DND-41 (cell line): Measurements from ENCODE around the gene LGALS3BP.
A peak's percentile ranks its signal among the peaks of the same experiment; 100 is the strongest.

Source experiments
- ATAC-seq: fragments of 200-7000 bp; cut with Tn5 transposase; 3 replicates; pipeline ENCODE4 v1.9.1; 2021; ENCODE audit warnings: low read depth; ENCODE audit not compliant: insufficient read depth
- DNase-seq: peaks from one replicate; pipeline ENCODE4 v3.0.0-alpha.2; 2020
- H2AFZ ChIP-seq: 2 replicates; pipeline ENCODE4 v1.6.0; 2012; ENCODE audit warnings: low read depth, low read length
- H3K27ac ChIP-seq: 2 replicates; pipeline ENCODE4 v1.5.1; 2012; ENCODE audit warnings: low read length, inconsistent platforms
- H3K27me3 ChIP-seq: fragments of 200-600 bp; sonication (generic); 2 replicates; pipeline ENCODE4 v1.6.0; 2012; ENCODE audit warnings: low read length, mild to moderate bottlenecking, inconsistent platforms; ENCODE audit not compliant: insufficient read depth, poor library complexity
- H3K36me3 ChIP-seq: 2 replicates; pipeline ENCODE4 v1.5.1; 2012; ENCODE audit warnings: low read length, inconsistent platforms; ENCODE audit not compliant: insufficient read depth
- H3K4me1 ChIP-seq: 2 replicates; pipeline ENCODE4 v1.5.1; 2012; ENCODE audit warnings: mild to moderate bottlenecking, low read length; ENCODE audit not compliant: insufficient read depth
- H3K4me2 ChIP-seq: 2 replicates; pipeline ENCODE4 v1.6.0; 2012; ENCODE audit warnings: mild to moderate bottlenecking, moderate library complexity, low read length, inconsistent platforms; ENCODE audit not compliant: insufficient read depth
- H3K4me3 ChIP-seq, 2 experiments: fragments of 200-600 bp in 1 of 2; shearing (Covaris generic) in 1 of 2; 2 replicates each; pipeline ENCODE4 v1.5.1; 2012 to 2016; ENCODE audit warnings: inconsistent platforms in 2 of 2, low read length in 2 of 2, mild to moderate bottlenecking in 2 of 2, low read depth in 1 of 2, moderate library complexity in 1 of 2
- H3K79me2 ChIP-seq: 2 replicates; pipeline ENCODE4 v1.6.0; 2012; ENCODE audit warnings: low read length, inconsistent platforms; ENCODE audit not compliant: insufficient read depth
- H3K9ac ChIP-seq: 2 replicates; pipeline ENCODE4 v1.6.0; 2012; ENCODE audit warnings: low read depth, mild to moderate bottlenecking, inconsistent platforms, low read length, moderate library complexity
- H3K9me3 ChIP-seq: 2 replicates; pipeline ENCODE4 v1.5.1; 2012; ENCODE audit warnings: low read length, moderate library complexity, mild to moderate bottlenecking, inconsistent platforms; ENCODE audit not compliant: insufficient read depth, severe bottlenecking
- H4K20me1 ChIP-seq: 2 replicates; pipeline ENCODE4 v1.6.0; 2012; ENCODE audit warnings: low read length; ENCODE audit not compliant: insufficient read depth
- CTCF ChIP-seq: IDR thresholded peaks from 2 replicates; pipeline ENCODE4 v1.5.1; 2012; ENCODE audit warnings: borderline replicate concordance, low read length, moderate library complexity, mild to moderate bottlenecking; ENCODE audit not compliant: poor library complexity, severe bottlenecking; ENCODE audit errors: extremely low read depth
- EZH2 ChIP-seq: IDR thresholded peaks from 3 replicates; pipeline ENCODE4 v1.6.1; 2012; ENCODE audit warnings: borderline replicate concordance, low read depth, mild to moderate bottlenecking, moderate library complexity, low read length, inconsistent platforms; ENCODE audit not compliant: severe bottlenecking

Gene LGALS3BP

GRCh38 chr17:78980624-78980972, 875 bp upstream of the LGALS3BP start:
- Histone ChIP-seq H2AFZ (peak overlapping the region; percentile 11; the same call in 1 of the 2 replicates), H4K20me1 (peaks cover 11% of the 10 kb centered on the region; the same call in 1 of the 2 replicates), H3K9me3 (no peaks in the 10 kb centered on the region), H3K4me1 (peaks cover 37% of the 10 kb centered on the region), H3K4me2 (peak overlapping the region; percentile 96), H3K27ac (peak overlapping the region; percentile 78), H3K4me3 (peak overlapping the region in 1 of 2 experiments; percentile 68; a peak in 2 of 4 replicates), H3K36me3 (peaks cover 24% of the 10 kb centered on the region), H3K9ac (peak overlapping the region; percentile 55), H3K27me3 (no peaks in the 10 kb centered on the region), H3K79me2 (peaks cover 42% of the 10 kb centered on the region)
- DNase-seq: no peak
- ATAC-seq: no peak
- no peak for TF ChIP-seq EZH2
- no peak for TF ChIP-seq CTCF

- Histone ChIP-seq H3K27me3 (no peaks in the 10 kb centered on the region), H4K20me1 (peaks cover 13% of the 10 kb centered on the region)
Observed at GRCh38 chr17:78977997-78978973, 1.4 kb downstream of the LGALS3BP start.

GRCh38 chr17:78977681-78977943, 2.1 kb downstream of the LGALS3BP start:
- Histone ChIP-seq H2AFZ (no peak overlapping the region), H3K27ac (peak overlapping the region; percentile 2; the same call in 1 of the 2 replicates), H3K79me2 (peaks cover 42% of the 10 kb centered on the region), H3K27me3 (no peaks in the 10 kb centered on the region), H3K9me3 (no peaks in the 10 kb centered on the region), H3K4me1 (peaks cover 37% of the 10 kb centered on the region), H4K20me1 (peaks cover 13% of the 10 kb centered on the region), H3K36me3 (peaks cover 47% of the 10 kb centered on the region), H3K9ac (peak overlapping the region; percentile 55; the same call in 1 of the 2 replicates), H3K4me3 (peak overlapping the region in 1 of 2 experiments; percentile 68; a peak in 2 of 4 replicates), H3K4me2 (peak overlapping the region; percentile 96)
- no peak for TF ChIP-seq EZH2
- no peak for TF ChIP-seq CTCF
- DNase-seq (no peak), ATAC-seq (no peak)

More at GRCh38 chr17:78977997-78978973, 1.4 kb downstream of the LGALS3BP start:
- Histone ChIP-seq H3K36me3 (peaks cover 41% of the 10 kb centered on the region), H3K4me3 (peak overlapping the region; percentile 34 to 68; a peak in 3 of 4 replicates), H3K9ac (peak overlapping the region; percentile 55), H3K79me2 (peaks cover 42% of the 10 kb centered on the region), H3K9me3 (no peaks in the 10 kb centered on the region), H3K27ac (peak overlapping the region; percentile 12; the same call in 1 of the 2 replicates), H2AFZ (no peak overlapping the region), H3K4me1 (peaks cover 37% of the 10 kb centered on the region), H3K4me2 (peak overlapping the region; percentile 96)
- DNase-seq (no peak), ATAC-seq (no peak)
- no peak for TF ChIP-seq EZH2
- TF ChIP-seq CTCF: peak; percentile 24
